ENCODE data around the gene HMG20B.

HMG20B gene

GRCh38 chr19:3608079-3608641 is 35.4 kb downstream of the HMG20B start:
- DNase-seq: no peak

DNA sequence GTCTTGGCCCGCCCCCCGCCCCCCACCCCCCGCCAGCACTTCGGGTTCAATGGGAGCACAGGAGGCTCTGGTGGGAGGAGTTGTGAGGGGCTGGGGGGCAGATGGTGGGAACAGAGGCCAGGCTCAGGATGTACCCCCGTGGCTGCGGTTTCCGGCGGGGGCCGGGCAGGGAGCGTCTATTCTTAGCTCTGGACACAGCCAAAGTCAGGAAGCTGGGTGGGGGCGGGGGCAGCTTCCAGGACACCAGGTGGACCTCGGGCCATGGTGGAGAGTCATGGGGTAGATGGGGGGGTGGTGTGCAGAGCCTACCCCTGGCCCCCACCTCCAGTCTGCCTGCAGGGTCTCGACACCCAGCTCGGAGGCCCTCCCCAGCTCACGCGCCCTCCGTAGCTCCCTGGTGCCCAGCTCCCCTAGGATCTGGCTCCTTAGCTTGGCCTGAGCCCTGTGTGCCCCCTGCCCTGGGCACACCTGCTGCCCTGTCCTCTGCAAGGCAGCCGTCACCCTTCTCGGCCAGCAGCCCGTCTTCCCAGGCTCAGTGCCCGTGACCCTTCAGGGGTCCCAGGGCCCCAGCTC is 36.1 kb downstream of the HMG20B start:
- DNase-seq: no peak

DNA sequence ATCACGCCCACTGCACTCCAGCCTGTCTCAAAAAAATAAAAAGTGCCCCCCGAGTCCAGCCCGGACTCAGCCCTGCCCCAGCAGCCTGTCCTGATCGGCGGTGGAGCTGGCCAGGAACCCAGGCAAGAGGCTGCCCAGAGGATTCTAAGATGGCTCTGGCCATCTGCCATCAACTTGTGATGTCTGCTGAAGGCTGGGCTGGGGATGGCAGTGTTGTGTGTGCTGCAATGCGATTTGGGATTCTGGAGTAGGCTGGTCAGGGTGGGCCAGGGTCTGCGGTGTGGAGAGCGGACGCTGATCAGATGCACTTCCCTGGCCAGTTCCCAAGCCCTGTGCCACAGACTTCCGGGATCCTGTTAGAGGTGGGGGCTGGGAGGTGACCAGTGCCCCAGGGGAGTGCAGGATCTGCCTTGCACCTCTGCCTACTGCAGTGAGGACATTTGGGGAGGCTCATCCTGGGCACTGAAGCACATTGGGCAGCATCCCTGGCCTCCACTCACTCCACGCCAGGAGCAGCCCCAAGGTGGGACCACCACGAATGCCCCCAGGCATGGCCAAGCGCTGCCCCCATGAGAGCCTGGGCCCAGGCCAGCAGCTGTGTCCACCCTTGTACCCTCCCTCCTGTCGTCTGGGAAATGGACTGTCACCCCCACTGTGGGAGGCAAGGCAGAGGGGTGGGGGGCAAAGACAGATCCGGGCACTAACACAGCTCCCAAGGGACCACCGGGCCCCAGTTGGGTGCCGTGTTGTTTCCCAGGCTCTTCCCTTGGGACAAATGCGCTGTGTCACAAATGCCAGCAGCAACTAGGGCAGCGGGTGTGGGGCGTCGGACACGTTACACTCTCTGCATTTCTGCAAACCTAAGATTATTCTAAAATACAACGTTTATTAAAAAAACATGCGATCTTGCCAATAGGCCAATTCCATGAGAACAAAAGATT is 37.3 kb downstream of the HMG20B start:
- DNase-seq: no peak

DNA sequence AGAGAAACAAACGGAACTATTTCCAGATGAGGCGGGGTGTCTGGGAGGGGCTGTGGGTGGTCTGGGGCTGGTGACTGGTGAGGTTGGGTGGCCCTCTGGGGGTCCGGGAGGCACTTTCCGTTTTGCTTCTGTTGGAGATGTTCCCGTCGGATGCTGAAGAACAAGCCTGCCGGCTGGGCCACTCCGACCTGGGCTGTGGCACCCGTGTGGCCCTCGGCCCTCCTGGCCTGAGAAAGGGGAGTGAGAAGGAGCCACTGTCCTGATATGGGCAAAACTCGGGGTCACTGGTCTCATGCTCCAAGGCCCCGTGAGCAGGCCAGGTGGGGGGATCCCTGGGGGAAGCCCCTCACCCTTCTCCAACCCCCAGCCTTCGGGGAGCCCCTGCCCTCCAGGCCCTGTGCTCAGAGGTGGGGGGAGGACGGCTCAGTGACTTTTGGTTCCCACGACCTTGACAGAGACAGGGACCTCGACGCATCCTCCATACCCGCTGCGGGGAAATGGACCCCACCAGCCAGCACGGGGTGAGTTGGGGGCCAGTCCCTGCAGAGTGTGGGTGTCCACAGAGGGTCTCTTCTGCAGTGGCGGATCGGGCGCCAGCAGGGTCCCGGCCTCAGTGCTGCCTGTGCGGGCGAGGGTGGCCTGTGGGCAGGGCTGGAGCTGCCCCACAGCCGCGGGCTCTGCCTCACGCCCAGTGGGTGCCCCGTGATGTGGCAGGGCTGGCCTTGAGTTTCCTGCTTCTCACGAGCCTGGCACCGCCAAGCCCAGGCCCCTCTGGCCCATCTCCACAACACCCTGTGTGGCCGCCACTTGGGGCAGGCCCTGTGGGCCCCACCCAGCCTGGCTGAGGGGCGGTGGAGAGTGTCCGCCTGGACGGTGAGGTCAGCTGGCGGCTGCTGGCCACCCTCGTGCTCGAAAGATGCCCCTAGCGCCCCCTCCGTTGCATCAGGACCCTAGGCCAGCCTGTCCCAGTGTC is 38.3 kb downstream of the HMG20B start:
- no peak for DNase-seq

DNA sequence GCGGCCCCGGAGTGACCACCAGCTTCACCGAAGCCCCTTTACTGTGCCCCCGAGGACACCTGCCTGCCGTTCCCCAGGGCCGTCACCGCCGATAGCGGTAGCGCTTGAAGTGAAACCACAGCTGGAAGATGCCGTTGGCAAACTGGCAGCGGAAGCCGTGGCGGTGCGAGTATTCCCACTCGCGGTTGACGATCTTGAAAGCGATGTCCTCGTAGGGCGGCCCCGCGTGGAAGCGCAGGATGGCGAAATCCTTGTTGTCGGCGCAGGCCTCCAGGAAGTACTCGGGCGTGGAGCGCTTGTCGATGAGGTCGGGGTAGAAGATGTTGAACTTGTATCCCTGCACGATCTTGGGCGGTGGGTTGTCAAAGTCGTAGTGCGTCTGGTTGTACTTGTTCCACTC is 39.1 kb downstream of the HMG20B start:
- DNase-seq: no peak

DNA sequence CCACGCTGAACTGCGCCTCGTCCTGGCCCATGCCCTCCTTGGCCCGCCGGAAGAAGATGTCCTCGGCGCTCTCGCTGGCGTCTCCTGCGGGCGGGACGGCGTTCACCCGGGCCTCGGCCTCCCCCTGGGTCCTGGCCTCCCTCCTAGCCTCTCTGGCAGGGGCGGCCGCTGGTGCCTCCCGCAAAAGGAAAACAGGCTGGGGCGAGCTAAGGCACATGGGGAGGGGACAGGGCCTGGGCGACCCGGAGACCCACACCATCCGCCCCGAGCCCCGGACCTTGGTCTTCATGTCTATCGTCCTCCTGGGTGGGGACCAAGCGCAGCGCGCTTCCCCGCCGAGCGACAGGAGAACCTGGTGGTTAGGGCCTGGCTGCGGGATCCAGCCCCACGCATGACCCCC is 39.6 kb downstream of the HMG20B start:
- DNase-seq: no peak

GRCh38 chr19:3612901-3613741 is 40.4 kb downstream of the HMG20B start:
- DNase-seq: no peak

DNA sequence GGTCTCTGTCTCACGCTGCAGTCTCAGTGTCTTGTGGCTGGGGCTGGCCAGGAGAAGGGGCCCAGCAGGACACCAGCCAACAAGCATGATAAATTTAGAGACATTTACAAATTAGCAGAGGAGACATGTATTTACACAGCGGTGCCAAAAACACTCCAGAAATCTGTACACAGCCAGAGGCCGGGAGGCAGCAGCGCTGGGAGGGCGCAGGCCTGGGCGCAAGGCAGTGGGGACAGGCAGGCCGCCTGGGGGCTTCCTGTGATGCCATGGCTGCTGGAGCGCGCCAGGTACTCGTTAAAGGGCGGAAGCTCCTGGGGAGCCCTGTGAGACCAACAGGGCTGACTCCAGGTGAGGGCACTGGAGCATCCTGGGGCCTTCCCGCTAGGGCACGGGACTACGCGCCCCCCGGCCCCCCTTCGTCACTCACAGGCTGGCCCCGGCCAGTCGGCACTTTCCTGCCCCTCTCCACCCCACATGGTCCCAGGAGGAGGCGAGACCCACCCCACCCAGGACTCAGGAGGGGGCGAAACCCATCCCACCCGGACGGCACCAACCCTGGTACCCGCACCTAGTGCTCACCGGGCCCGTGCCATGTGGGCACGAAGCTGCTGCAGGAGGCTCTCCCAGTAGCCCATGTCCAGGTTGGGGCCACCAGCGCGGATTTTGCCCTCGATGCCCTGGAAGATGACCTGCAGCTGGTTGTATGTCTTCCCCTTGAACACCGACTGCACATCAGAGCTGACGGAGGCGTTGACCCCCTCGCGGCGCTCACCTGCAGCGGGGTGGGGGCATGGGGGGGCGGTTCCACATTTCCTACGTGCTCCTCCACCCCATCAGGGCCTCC is 41.3 kb downstream of the HMG20B start:
- DNase-seq: no peak

DNA sequence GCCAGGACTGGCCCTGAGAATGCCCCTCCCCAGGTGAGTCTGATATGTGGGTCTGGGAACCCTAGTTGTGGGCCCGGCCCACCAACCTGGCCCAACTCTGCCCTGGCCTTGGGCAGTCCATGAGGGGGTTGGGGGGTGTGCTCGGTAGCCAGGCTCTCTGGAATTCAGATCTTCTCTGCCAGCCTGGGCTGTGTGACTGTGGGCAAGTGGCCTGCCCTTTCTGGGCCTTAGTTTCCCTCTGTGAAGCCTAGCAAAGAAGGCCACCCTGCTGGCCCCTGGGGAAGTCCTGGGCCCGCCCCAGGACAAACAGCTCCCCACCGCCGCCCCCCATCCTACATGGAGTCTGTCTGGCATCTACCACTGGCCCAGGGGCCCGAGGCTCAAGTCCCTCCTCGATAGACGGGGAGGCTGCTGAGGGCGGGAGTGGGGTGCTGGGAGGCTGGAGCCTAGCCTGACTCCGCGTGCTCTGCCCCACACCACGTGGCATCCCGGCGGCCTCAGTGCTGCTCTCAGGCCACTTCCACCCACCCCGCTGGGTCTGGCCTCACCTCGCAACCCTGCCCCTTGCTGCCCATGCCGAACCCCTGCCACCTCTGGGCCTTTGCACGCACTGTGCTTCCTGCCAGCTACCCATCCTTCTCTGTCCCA is 42.2 kb downstream of the HMG20B start:
- no peak for DNase-seq

GRCh38 chr19:3615524-3616135 is 42.9 kb downstream of the HMG20B start:
- DNase-seq: no peak

DNA sequence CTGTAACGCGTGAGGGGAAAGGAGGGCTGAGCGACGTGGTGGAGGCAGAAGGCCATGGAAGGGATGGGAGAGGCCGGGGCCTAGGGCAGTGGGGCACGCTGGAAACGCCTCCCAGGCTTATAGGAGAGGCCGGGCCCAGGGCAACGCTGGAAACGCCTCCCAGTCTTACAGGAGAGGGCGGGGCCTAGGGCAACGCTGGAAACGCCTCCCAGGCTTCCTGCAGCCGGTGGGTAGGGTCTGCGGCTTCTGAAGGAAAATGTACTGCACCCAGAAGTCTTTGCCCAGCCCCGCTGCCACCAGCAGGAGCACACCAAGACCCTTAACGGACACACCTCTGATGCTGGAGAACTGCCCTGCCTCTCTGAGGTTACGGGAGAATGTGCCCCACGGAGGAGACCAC is 44.7 kb downstream of the HMG20B start:
- no peak for DNase-seq

DNA sequence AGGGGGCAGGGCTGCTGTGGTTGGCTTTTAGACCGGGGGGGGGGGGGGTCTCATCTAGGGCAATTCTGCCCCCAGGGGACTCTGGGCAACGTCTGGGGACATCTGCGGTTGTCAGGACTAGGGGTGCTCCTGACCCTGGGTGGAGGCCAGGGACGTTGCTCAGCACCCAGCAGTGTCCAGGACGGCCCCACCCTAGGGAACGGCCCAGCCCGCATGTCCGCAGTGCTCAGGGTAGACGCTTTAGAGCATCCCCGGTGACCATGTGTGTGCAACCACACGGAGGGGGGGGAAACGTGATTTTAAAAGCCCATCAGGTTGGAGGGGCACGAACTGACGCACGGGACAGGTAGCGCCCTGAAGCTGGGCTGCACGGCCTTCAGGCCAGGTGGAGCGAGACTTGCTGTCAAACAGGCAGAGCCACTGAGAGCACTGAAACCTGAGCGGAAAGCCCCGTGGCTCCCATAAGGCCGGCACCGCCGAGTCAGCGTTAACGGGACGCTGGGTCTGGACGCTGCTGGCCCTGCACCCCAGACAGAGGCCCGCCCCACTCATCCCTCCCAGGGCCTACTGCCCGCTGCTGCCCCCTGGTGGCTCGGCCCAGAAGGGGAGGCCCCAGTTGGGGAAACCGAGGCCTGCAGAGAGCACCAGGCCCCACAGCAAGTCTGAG is 45.5 kb downstream of the HMG20B start:
- DNase-seq: no peak

- DNase-seq: no peak
These were observed 46.3 kb downstream of the HMG20B start for GRCh38 chr19:3618811-3619630.

DNA sequence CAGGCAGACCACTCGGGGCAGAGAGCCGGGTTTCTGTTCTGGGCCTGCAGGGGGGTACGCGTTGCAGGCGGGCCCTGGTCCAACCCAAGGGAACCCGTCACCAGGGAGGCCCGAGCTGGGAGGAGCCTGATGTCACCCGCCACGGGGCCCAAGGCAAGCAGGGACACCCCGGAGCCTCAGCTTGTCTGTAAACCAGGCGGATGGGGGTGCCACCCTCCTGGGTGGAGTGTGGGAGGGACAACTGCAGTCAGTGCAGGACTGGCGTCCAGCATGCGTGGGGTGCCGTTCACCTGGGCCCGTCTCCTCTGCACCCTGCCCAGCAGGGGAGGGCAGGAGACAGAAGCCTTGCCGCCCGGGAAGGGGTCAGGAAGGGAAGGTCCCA is 46.9 kb downstream of the HMG20B start:
- DNase-seq: no peak

DNA sequence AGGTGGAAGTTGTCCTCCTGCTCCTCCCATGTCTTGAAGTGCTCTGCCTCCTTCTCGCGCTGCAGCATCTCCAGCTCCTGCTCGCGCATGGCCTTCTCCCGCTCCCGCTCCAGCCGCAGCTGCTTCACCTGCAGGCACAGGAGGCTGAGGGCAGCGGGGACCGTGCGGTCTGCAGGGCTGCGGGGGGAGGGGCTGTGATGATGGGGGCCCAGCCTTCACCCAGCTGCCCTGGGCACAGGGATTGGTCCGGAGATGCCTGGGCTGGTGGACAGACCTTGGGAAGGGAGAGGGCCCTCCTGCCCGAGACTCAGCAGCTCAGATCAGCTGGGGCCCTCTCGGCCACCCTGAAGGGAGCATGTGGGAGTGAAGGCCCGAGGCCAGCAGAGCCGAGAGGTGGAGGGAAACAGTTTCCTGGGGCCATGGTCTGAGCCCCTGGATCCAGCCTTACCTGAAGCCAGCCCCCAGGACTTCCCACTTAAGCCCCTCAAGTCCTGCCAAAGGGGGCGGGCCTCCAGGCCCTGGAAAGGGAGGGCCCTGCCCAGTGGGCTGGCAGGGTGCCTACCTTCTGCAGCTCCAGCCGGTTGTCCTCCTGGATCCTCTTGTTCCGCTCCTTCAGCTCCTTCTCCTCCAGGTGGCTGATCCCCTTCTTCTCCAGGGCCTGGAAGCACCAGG is 47.5 kb downstream of the HMG20B start:
- no peak for DNase-seq

- DNase-seq: no peak
These were observed 48.2 kb downstream of the HMG20B start for GRCh38 chr19:3620817-3621547.

DNA sequence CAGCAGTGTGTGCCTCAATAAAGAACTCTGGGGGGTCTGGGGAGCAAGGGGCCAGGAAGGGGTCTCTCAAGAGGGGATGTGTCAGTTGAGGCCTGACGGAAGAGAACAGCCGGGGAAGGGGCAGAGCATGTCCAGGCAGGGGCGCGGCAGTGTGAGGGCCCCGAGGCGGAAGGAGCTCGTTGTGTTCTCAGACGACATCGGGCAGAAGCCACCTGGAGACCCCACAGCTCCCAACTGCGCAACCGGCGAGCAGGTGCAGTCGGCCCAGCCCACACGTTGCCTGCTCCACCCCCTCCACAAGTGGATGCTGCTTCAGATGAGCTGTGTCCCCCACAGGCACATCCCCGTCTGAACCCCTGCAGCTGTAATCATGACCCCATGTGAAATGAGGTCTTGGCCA is 48.9 kb downstream of the HMG20B start:
- DNase-seq: no peak

All from cerebellar nuclear complex (tissue), 1 donor.